AG10803 (cell line): ENCODE data around the gene AP1G2.

Experiments
- DNase-seq: peaks from one replicate; pipeline ENCODE4 v3.0.0; 2010; ENCODE audit warnings: low read depth
- H3K4me3 ChIP-seq: 2 replicates; pipeline ENCODE4 v1.5.1; 2011; ENCODE audit warnings: mild to moderate bottlenecking, low read length, control low read depth
- CTCF ChIP-seq: conservative IDR thresholded peaks from 2 replicates; pipeline ENCODE4 v1.5.1; 2011; ENCODE audit warnings: mild to moderate bottlenecking, low read length, control low read depth, inconsistent platforms

Gene AP1G2

GRCh38 chr14:23517650-23518326 lies 49.8 kb downstream of the AP1G2 start:
- no peak for DNase-seq
- no peak for TF ChIP-seq CTCF

DNA sequence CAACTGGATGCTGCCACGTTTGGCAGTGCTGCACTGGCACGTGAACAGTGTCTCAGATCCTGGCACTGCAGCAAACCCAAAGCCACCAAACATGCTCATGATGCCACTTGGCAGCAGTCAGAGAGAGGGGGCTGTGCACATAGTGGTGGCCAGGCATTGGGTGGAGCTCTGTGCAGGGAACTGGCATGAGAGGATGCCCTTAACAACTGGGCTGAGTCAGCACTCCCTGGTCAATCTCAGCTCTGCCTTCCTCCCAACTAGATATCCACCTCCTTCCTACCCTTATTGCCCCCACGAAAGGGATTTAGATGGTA lies 53.0 kb downstream of the AP1G2 start:
- TF ChIP-seq CTCF: no peak
- DNase-seq: no peak
- no peak overlapping the region for H3K4me3 ChIP-seq

More at GRCh38 chr14:23517650-23518326, 49.8 kb downstream of the AP1G2 start:
- no peak overlapping the region for H3K4me3 ChIP-seq

GRCh38 chr14:23513818-23514643 lies 53.6 kb downstream of the AP1G2 start:
- no peak for TF ChIP-seq CTCF
- H3K4me3 ChIP-seq: no peak overlapping the region
- DNase-seq: no peak

- DNase-seq: no peak
- no peak for TF ChIP-seq CTCF
- H3K4me3 ChIP-seq: no peak overlapping the region
Observed at GRCh38 chr14:23513005-23513817, 54.4 kb downstream of the AP1G2 start.

DNA sequence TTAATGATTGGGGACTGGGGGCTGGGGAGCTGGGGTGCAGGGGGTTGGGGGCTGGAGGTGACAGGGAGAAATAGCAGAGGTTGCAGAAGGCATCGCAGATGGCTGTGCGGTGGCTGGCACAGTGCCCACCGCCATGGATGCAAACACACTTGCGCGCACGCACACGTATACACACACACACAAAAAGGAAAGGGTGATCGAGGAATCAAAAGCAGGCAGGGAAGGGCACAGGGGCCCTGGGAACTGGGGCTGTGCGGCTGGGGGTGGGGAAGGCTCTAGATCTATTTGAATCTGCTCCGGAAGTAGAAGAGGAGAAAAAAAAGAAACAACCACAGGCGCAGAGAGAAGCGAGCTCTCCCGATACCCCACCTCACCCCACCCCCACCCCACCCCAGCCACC lies 55.4 kb downstream of the AP1G2 start:
- H3K4me3 ChIP-seq: no peak overlapping the region
- TF ChIP-seq CTCF: no peak
- no peak for DNase-seq
